PC-3 (cell line): ENCODE measurements around the gene NUDT8.

Source experiments
- EZH2 ChIP-seq: fragments of 300-600 bp; sonication (generic); IDR thresholded peaks from one replicate; pipeline ENCODE4 v1.6.1; 2017; ENCODE audit warnings: antibody characterized with exemption, mild to moderate bottlenecking, low read length; ENCODE audit not compliant: unreplicated experiment
- TF ChIP-seq, protein P1 (sequence below): fragments of 300-600 bp; sonication (generic); conservative IDR thresholded peaks from 2 replicates; pipeline ENCODE4 v1.5.1; 2017; ENCODE audit warnings: antibody characterized with exemption, low read depth, mild to moderate bottlenecking, low read length

- no peak for TF ChIP-seq EZH2
- TF ChIP-seq, protein P1, sequence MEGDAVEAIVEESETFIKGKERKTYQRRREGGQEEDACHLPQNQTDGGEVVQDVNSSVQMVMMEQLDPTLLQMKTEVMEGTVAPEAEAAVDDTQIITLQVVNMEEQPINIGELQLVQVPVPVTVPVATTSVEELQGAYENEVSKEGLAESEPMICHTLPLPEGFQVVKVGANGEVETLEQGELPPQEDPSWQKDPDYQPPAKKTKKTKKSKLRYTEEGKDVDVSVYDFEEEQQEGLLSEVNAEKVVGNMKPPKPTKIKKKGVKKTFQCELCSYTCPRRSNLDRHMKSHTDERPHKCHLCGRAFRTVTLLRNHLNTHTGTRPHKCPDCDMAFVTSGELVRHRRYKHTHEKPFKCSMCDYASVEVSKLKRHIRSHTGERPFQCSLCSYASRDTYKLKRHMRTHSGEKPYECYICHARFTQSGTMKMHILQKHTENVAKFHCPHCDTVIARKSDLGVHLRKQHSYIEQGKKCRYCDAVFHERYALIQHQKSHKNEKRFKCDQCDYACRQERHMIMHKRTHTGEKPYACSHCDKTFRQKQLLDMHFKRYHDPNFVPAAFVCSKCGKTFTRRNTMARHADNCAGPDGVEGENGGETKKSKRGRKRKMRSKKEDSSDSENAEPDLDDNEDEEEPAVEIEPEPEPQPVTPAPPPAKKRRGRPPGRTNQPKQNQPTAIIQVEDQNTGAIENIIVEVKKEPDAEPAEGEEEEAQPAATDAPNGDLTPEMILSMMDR, result no peak
These were observed 15.0 kb upstream of the NUDT8 start for GRCh38 chr11:67644472-67645418.
